ENCODE data around the gene OPN5.

DNA sequence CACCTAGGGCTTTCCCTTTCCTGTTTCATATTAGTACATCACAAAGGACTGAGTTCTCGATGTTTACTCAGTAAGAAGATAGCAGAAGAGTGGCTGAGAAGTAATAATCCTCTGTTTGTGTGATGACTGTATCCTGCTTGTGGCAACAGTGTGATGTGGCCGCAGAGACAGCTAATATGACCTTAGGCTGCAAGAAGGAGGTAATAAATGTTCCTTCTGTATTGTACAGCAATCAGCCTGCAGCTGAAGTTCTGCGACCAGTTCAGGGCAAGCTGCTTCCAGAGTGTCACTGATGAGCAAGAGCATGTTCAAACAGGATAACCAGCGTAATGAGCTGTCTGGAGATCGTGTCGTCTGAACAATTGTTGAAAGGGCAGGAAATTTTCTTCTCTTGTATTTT lies 70.9 kb downstream of the OPN5 start:
- no peak for TF ChIP-seq POLR2A (IDR thresholded peaks at IDR 0.05; ENCODE audit: low read length)
- no peak for TF ChIP-seq GATA1 (IDR thresholded peaks at IDR 0.05; ENCODE audit: low read depth, low read length)

Data from erythroblast (primary cell).